ENCODE results near the gene IPO4. TPM values are rescaled to one million over a fixed set of nuclear protein-coding genes. Genes with fewer than 3 reads are reported as not detected.

IPO4 gene
- total and polyA plus RNA-seq, 2 of the 8 experiments (the other 6 are each of a cell fraction or from before 2014, with no cell fraction given), result 55.5 to 108 TPM

GRCh38 chr14:24237463-24237955 lies 48.9 kb upstream of the IPO4 start:
- Histone ChIP-seq H3K56ac (replicated peaks; ENCODE audit: insufficient read length, low read depth, low read length) (no peak overlapping the region), H3K4me1 (replicated peaks in 1 of 4; ENCODE audit: control insufficient read depth in 3 of 4, insufficient read depth in 4 of 4, low read length in 3 of 4) (peaks cover 0 to 11% (median 4%) of the 10 kb centered on the region in 4 experiments; a peak in 5 of 7 replicates), H2AFZ (ENCODE audit: low read length) (no peak overlapping the region), H3K9ac (replicated peaks in 1 of 4; ENCODE audit: extremely low read depth in 1 of 4, low read depth in 3 of 4, low read length in 3 of 4) (no peak overlapping the region), H3K4ac (replicated peaks; ENCODE audit: insufficient read length, low read depth, low read length) (no peak overlapping the region), H2BK120ac (replicated peaks; ENCODE audit: low read depth, low read length) (no peak overlapping the region), H2BK12ac (ENCODE audit: low read depth, low read length) (no peak overlapping the region), H2AK5ac (ENCODE audit: low read depth, low read length) (no peak overlapping the region), H3K27me3 (replicated peaks in 1 of 4; ENCODE audit: control insufficient read depth in 3 of 4, extremely low read depth in 1 of 4, insufficient read depth in 3 of 4, low read length in 3 of 4) (no peaks in the 10 kb centered on the region; a peak in 1 of 7 replicates), H3K23ac (ENCODE audit: insufficient read length) (no peak overlapping the region), H3K79me1 (ENCODE audit: low read depth, low read length) (no peaks in the 10 kb centered on the region; the same call in none of the 2 replicates), H3K14ac (ENCODE audit: insufficient read length) (no peak overlapping the region), H3K4me3 (ENCODE audit: extremely low read depth in 1 of 4, insufficient read depth in 2 of 4, low read depth in 3 of 4, low read length in 4 of 4) (no peak overlapping the region), H4K8ac (ENCODE audit: extremely low read depth, insufficient read depth, low read length) (no peak overlapping the region), H3K27ac (ENCODE audit: low read depth, low read length) (no peak overlapping the region), H3K18ac (ENCODE audit: extremely low read depth, low read length) (no peak overlapping the region), H4K91ac (replicated peaks; ENCODE audit: insufficient read length, low read length) (no peak overlapping the region), H4K5ac (ENCODE audit: insufficient read length, low read depth, low read length) (no peak overlapping the region), H3K79me2 (ENCODE audit: control insufficient read depth in 1 of 2, insufficient read depth in 2 of 2, low read length in 2 of 2) (peaks cover 0 to 14% of the 10 kb centered on the region in 2 experiments; a peak in 3 of 4 replicates), H2BK15ac (ENCODE audit: low read length) (no peak overlapping the region), H3K9me3 (ENCODE audit: insufficient read depth in 2 of 2, low read depth in 1 of 2, low read length in 1 of 2) (no peaks in the 10 kb centered on the region), H4K20me1 (replicated peaks in 1 of 2; ENCODE audit: control insufficient read depth in 1 of 2, insufficient read depth in 2 of 2, low read length in 2 of 2) (peaks cover 3 to 16% of the 10 kb centered on the region in 2 experiments), H3K36me3 (ENCODE audit: control insufficient read depth in 2 of 4, insufficient read depth in 4 of 4, low read length in 3 of 4) (peaks cover 19 to 58% (median 48%) of the 10 kb centered on the region in 4 experiments), H3K4me2 (ENCODE audit: insufficient read depth in 1 of 2, low read depth in 2 of 2, low read length in 2 of 2) (no peak overlapping the region), H3K23me2 (ENCODE audit: low read depth, low read length) (peaks cover 12% of the 10 kb centered on the region), H2BK5ac (ENCODE audit: low read depth, low read length) (no peak overlapping the region), H2BK20ac (ENCODE audit: low read length) (no peak overlapping the region)
- no peak for TF ChIP-seq RAD21 (IDR thresholded peaks at IDR 0.05 in 1 of 2, conservative IDR thresholded peaks at IDR 0.05 in 1 of 2; ENCODE audit: low read depth in 2 of 2, low read length in 2 of 2)
- TF ChIP-seq ZNF274 (IDR thresholded peaks at IDR 0.05; ENCODE audit: borderline replicate concordance, extremely low read depth, low read length), result no peak
- no peak for TF ChIP-seq RXRA (IDR thresholded peaks at IDR 0.05; ENCODE audit: insufficient read depth, low read depth, low read length)
- no peak for TF ChIP-seq SIRT6 (IDR thresholded peaks at IDR 0.05; ENCODE audit: low read length)
- no peak for TF ChIP-seq POLR2AphosphoS5 (IDR thresholded peaks at IDR 0.05; ENCODE audit: low read depth, low read length)
- TF ChIP-seq CTCF (IDR thresholded peaks at IDR 0.05; ENCODE audit: control extremely low read depth in 1 of 3, insufficient read depth in 1 of 3, low read depth in 1 of 3, low read length in 3 of 3), result no peak
- no peak for TF ChIP-seq CHD2 (IDR thresholded peaks at IDR 0.05; ENCODE audit: low read length)
- no peak for TF ChIP-seq TBP (IDR thresholded peaks at IDR 0.05; ENCODE audit: low read depth, low read length)
- TF ChIP-seq TEAD4 (IDR thresholded peaks at IDR 0.05; ENCODE audit: low read depth, low read length), result no peak
- no peak for TF ChIP-seq JUND (IDR thresholded peaks at IDR 0.05; ENCODE audit: low read length)
- TF ChIP-seq EP300 (IDR thresholded peaks at IDR 0.05; ENCODE audit: borderline replicate concordance in 1 of 2, low read depth in 2 of 2, low read length in 2 of 2), result no peak
- FAIRE-seq (no peak), DNase-seq (ENCODE audit: low read depth in 1 of 2, low spot score in 2 of 2) (no peak)
- 88% methylated on average over 2 of the region's 2 CpGs; no CpG with 5 or more reads in 1 of the 2 experiments for WGBS, 2 experiments (ENCODE audit: extremely low coverage in 1 of 2, insufficient coverage in 1 of 2, insufficient read length in 1 of 2, insufficient replicate concordance in 2 of 2, low coverage in 1 of 2, low lambda C conversion rate in 2 of 2, missing lambda C conversion rate in 1 of 2)
- ChIA-PET POLR2A (ENCODE audit: partially characterized antibody) (interaction anchor here (0.8 to 5.1 kb wide), 10 partner anchors 9 to 108 kb away, joined by 3 to 19 read pairs (median 3); partner anchors contain the start of genes CHMP4A and MDP1), CTCF (ENCODE audit: partially characterized antibody) (interaction anchor here (1.1 to 2.5 kb wide), 6 partner anchors 14 to 100 kb away, joined by 5 to 10 read pairs (median 6); partner anchors contain the start of genes CIDEB and MDP1)

All from H1 (cell line).